ENCODE data around the gene DTD2.

DNA sequence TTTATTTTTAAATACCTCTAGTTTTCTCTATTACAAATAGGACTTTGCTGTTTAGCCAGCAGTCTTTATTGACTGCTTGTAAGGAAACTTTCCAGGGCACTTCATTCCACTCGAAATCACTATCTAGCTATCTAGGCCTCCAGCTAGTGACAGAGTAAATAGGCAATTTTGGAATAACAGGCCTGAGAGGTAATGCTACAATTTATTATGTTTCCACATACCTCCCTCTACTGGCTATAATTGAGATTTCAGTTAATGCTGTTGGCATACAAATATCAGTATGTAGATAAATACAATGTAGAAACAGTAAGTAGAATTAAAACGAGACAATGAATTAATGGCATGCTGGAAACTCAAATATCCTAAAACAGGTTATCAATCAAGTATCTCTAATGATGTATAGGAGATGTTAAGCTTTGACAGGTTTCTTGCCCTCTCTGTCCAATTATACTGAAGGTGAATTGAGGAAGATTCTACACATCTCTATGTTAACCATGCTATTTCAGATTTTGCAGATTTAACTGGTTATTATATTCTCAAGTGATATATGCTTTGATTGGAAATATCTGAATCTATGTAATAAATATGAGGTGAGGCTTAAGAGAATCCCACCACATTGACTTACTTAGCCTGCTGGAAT, 7.2 kb downstream of the DTD2 start:
- TF ChIP-seq CTCF (conservative IDR thresholded peaks at IDR 0.05 in 1 of 2, IDR thresholded peaks at IDR 0.05 in 1 of 2; ENCODE audit: low read depth in 1 of 2, low read length in 2 of 2) (peak; percentile 35 to 64), EZH2 (IDR thresholded peaks at IDR 0.05; ENCODE audit: low read length, missing control alignments) (no peak)

Measured in fibroblast of lung (primary cell).